Body of pancreas (tissue), 4 donors: Measurements from ENCODE around the gene ADAMTS10. TPM values are rescaled to one million over a fixed set of nuclear protein-coding genes. Genes with fewer than 3 reads are reported as not detected.
"Not testable (repeated sequence)": the region's sequence is repeated elsewhere in the genome, so short reads cannot be mapped to it uniquely, and the experiment has no call there.

ENCODE experiments used
- ATAC-seq: fragments of 150-250 bp; one replicate; pipeline ENCODE4 v1.9.1; 2016
- DNase-seq, 4 donors: peaks; one replicate each; pipeline ENCODE4 v3.0.0-alpha.2; 2019
- H3K27ac ChIP-seq, 4 donors: fragments of 200-600 bp; sonication (generic); 1 replicate in 3 of 4; 2 replicates in 1 of 4; pipeline versions ENCODE4 v1.5.1 to v1.6.1; 2016 to 2019; ENCODE audit warnings: mild to moderate bottlenecking in 1 of 4, mixed read lengths in 1 of 4, moderate library complexity in 1 of 4
- H3K27me3 ChIP-seq, 2 donors: fragments of 200-600 bp; sonication (generic); one replicate each; pipeline ENCODE4 v1.6.0; 2016; ENCODE audit warnings: mild to moderate bottlenecking in 1 of 2
- H3K36me3 ChIP-seq, 2 donors: fragments of 200-600 bp; sonication (generic); replicated peaks in 1 of 2; 2 replicates each; pipeline ENCODE4 v1.5.1; 2016; ENCODE audit warnings: low read depth in 2 of 2; ENCODE audit not compliant: insufficient read depth in 1 of 2
- H3K4me1 ChIP-seq: fragments of 200-600 bp; sonication (generic); one replicate; pipeline ENCODE4 v1.6.0; 2016
- H3K4me3 ChIP-seq, 2 donors: fragments of 200-600 bp; sonication (generic); 1 replicate in 1 of 2; 2 replicates in 1 of 2; pipeline ENCODE4 v1.5.1; 2016 to 2019
- H3K9me3 ChIP-seq, 3 donors: fragments of 200-600 bp; sonication (generic); 1 replicate in 2 of 3; 2 replicates in 1 of 3; pipeline ENCODE4 v1.5.1; 2016
- CTCF ChIP-seq, 7 experiments: fragments of 450-650 bp in 4 of 7; fragments of 200-600 bp in 3 of 7; sonication (generic) in 3 of 7; IDR thresholded peaks; one replicate each; pipeline ENCODE4 v1.5.1; 2016 to 2019; ENCODE audit warnings: antibody characterized with exemption in 7 of 7
- POLR2A ChIP-seq, 3 donors: fragments of 450-650 bp; IDR thresholded peaks; one replicate each; pipeline ENCODE4 v1.6.1; 2016; ENCODE audit warnings: antibody characterized with exemption in 3 of 3, mild to moderate bottlenecking in 2 of 3
- WGBS, 2 donors: methylation state at CpG; one replicate each; pipeline ENCODE4 v1.1.5; 2017; 5-methylcytosine and 5-hydroxymethylcytosine counted together
- intact Hi-C: fragments of 100-400 bp; cut with DNase I; formaldehyde crosslinking; loops from one replicate; pipeline ENCODE4 v1.15.1; 2023
- total RNA-seq, 2 donors: library from RNA; depleted of rRNA; stranded (reverse); fragments of >200 nt; gene quantifications; one replicate each; pipeline ENCODE4 v1.1.0, GENCODE V29; 2016

The ADAMTS10 gene
- total RNA-seq, 2 donors from 2014 or later = 19.1 to 36.6 TPM

GRCh38 chr19:8617984-8618383, 7.5 kb upstream of the ADAMTS10 start:
- Histone ChIP-seq H3K9me3 (no peaks in the 10 kb centered on the region), H3K27ac (no peak overlapping the region), H3K27me3 (no peaks in the 10 kb centered on the region), H3K36me3 (no peaks in the 10 kb centered on the region), H3K4me3 (no peak overlapping the region), H3K4me1 (no peaks in the 10 kb centered on the region)
- TF ChIP-seq CTCF (IDR thresholded peaks at IDR 0.05) (no peak), POLR2A (IDR thresholded peaks at IDR 0.05) (no peak)
- WGBS, 2 donors = 62 to 69% methylated on average over 4 of the region's 4 CpGs
- DNase-seq = no peak
- no peak for ATAC-seq
- intact Hi-C loops = no loop called here

- ATAC-seq, H3K4me3 ChIP-seq, H3K9me3 ChIP-seq, H3K36me3 ChIP-seq, H3K4me1 ChIP-seq, intact Hi-C loops, DNase-seq, H3K27me3 ChIP-seq, H3K27ac ChIP-seq: not testable (repeated sequence)
- WGBS, 2 donors = 58 to 75% methylated on average over 11 to 15 of the region's 15 CpGs
Observed at GRCh38 chr19:8617325-8617724, 6.8 kb upstream of the ADAMTS10 start.

GRCh38 chr19:8616861-8617260, 6.3 kb upstream of the ADAMTS10 start:
- DNase-seq (no peak), ATAC-seq (no peak)
- peaks cover 4% of the 10 kb centered on the region for H3K4me1 ChIP-seq
- no peaks in the 10 kb centered on the region for H3K27me3 ChIP-seq
- TF ChIP-seq POLR2A (IDR thresholded peaks at IDR 0.05) = no peak
- no peak for TF ChIP-seq CTCF (IDR thresholded peaks at IDR 0.05)
- H3K9me3 ChIP-seq = no peaks in the 10 kb centered on the region
- H3K27ac ChIP-seq = no peak overlapping the region
- WGBS, 2 donors = 55 to 64% methylated on average over 6 of the region's 6 CpGs
- H3K4me3 ChIP-seq = no peak overlapping the region
- no peaks in the 10 kb centered on the region for H3K36me3 ChIP-seq
- intact Hi-C loops = no loop called here

GRCh38 chr19:8615813-8616596, 5.5 kb upstream of the ADAMTS10 start:
- no peaks in the 10 kb centered on the region for H3K9me3 ChIP-seq
- no peak overlapping the region for H3K27ac ChIP-seq
- ATAC-seq = peak; percentile 45
- WGBS, 2 donors = 25 to 31% methylated on average over 17 to 23 of the region's 23 CpGs
- intact Hi-C loops = no loop called here
- TF ChIP-seq POLR2A (IDR thresholded peaks at IDR 0.05) = no peak
- TF ChIP-seq CTCF (IDR thresholded peaks at IDR 0.05) = peak; percentile 33 to 89 (median 71)
- no peaks in the 10 kb centered on the region for H3K36me3 ChIP-seq
- H3K4me1 ChIP-seq = peaks cover 6% of the 10 kb centered on the region
- no peak overlapping the region for H3K4me3 ChIP-seq
- H3K27me3 ChIP-seq = no peaks in the 10 kb centered on the region
- DNase-seq = peak; percentile 29 to 60 (median 55)

- no peak overlapping the region for H3K27ac ChIP-seq
Observed at GRCh38 chr19:8615024-8615423, 4.5 kb upstream of the ADAMTS10 start.

More at GRCh38 chr19:8615024-8615423, 4.5 kb upstream of the ADAMTS10 start:
- intact Hi-C loops = no loop called here
- 29 to 46% methylated on average over 6 of the region's 6 CpGs for WGBS, 2 donors
- Histone ChIP-seq H3K27me3 (no peaks in the 10 kb centered on the region), H3K4me1 (peaks cover 6% of the 10 kb centered on the region), H3K4me3 (no peak overlapping the region), H3K9me3 (no peaks in the 10 kb centered on the region), H3K36me3 (no peaks in the 10 kb centered on the region)
- TF ChIP-seq POLR2A (IDR thresholded peaks at IDR 0.05) = no peak
- no peak for TF ChIP-seq CTCF (IDR thresholded peaks at IDR 0.05)
- ATAC-seq = no peak
- DNase-seq = no peak
